ENCODE measurements around the gene NRL. TPM values are rescaled to one million over a fixed set of nuclear protein-coding genes. Genes with fewer than 3 reads are reported as not detected.

The NRL gene
- 1.3 and 2.8 TPM in 2 replicates for total RNA-seq (2014; rRNA removed; shearing (Covaris generic))

GRCh38 chr14:24114532-24115421 is at the start of gene NRL, which contains the start of gene DCAF11:
TSS of gene NRL (minus strand) at chr14:24114949. CDS start at chr14:24082848, 32,101 bp downstream.
TSS of gene DCAF11 (plus strand) at chr14:24114777. CDS start at chr14:24115595, 818 bp downstream.
- DNase-seq (ENCODE audit: low spot score) = peak; percentile 100
- in situ Hi-C loops (cut with HindIII; ENCODE audit: low sequenced_read_pairs) = no loop called here

- in situ Hi-C loops (cut with HindIII; ENCODE audit: low sequenced_read_pairs) = no loop called here
- DNase-seq (ENCODE audit: low spot score) = no peak
Measured at GRCh38 chr14:24162093-24162492, 47.3 kb upstream of the NRL start.

GRCh38 chr14:24160850-24161804 is 46.4 kb upstream of the NRL start, which contains the start of gene IRF9:
TSS of gene IRF9 (plus strand) at chr14:24161265. CDS start at chr14:24162145, 880 bp downstream.
- DNase-seq (ENCODE audit: low spot score) = peak; percentile 90
- in situ Hi-C loops (cut with HindIII; ENCODE audit: low sequenced_read_pairs) = no loop called here

- in situ Hi-C loops (cut with HindIII; ENCODE audit: low sequenced_read_pairs) = no loop called here
- no peak for DNase-seq (ENCODE audit: low spot score)
Measured at GRCh38 chr14:24160499-24160849, 45.7 kb upstream of the NRL start.

GRCh38 chr14:24159777-24160498 is 45.2 kb upstream of the NRL start:
- no peak for DNase-seq (ENCODE audit: low spot score)
- in situ Hi-C loops (cut with HindIII; ENCODE audit: low sequenced_read_pairs) = no loop called here

GRCh38 chr14:24157331-24157730 is 42.6 kb upstream of the NRL start:
- no peak for DNase-seq (ENCODE audit: low spot score)
- in situ Hi-C loops (cut with HindIII; ENCODE audit: low sequenced_read_pairs) = no loop called here

GRCh38 chr14:24156840-24157239 is 42.1 kb upstream of the NRL start:
- no peak for DNase-seq (ENCODE audit: low spot score)
- in situ Hi-C loops (cut with HindIII; ENCODE audit: low sequenced_read_pairs) = no loop called here

GRCh38 chr14:24155100-24155499 is 40.4 kb upstream of the NRL start:
- in situ Hi-C loops (cut with HindIII; ENCODE audit: low sequenced_read_pairs) = no loop called here
- DNase-seq (ENCODE audit: low spot score) = no peak

GRCh38 chr14:24151404-24152080 is 36.8 kb upstream of the NRL start:
- in situ Hi-C loops (cut with HindIII; ENCODE audit: low sequenced_read_pairs) = no loop called here
- DNase-seq (ENCODE audit: low spot score) = no peak

GRCh38 chr14:24150993-24151392 is 36.2 kb upstream of the NRL start:
- no peak for DNase-seq (ENCODE audit: low spot score)
- in situ Hi-C loops (cut with HindIII; ENCODE audit: low sequenced_read_pairs) = no loop called here

GRCh38 chr14:24150567-24150966 is 35.8 kb upstream of the NRL start:
- no peak for DNase-seq (ENCODE audit: low spot score)
- in situ Hi-C loops (cut with HindIII; ENCODE audit: low sequenced_read_pairs) = no loop called here

GRCh38 chr14:24150061-24150460 is 35.3 kb upstream of the NRL start:
- no peak for DNase-seq (ENCODE audit: low spot score)
- in situ Hi-C loops (cut with HindIII; ENCODE audit: low sequenced_read_pairs) = no loop called here

- in situ Hi-C loops (cut with HindIII; ENCODE audit: low sequenced_read_pairs) = no loop called here
- no peak for DNase-seq (ENCODE audit: low spot score)
Measured at GRCh38 chr14:24149302-24149969, 34.7 kb upstream of the NRL start.

- DNase-seq (ENCODE audit: low spot score) = no peak
- in situ Hi-C loops (cut with HindIII; ENCODE audit: low sequenced_read_pairs) = no loop called here
Measured at GRCh38 chr14:24147761-24148428, 33.1 kb upstream of the NRL start.

GRCh38 chr14:24146978-24147760 is 32.4 kb upstream of the NRL start, which contains the start of gene RNF31:
TSS of gene RNF31 (plus strand) at chr14:24147498. CDS start at chr14:24147699, 201 bp downstream.
- DNase-seq (ENCODE audit: low spot score) = peak; percentile 100
- in situ Hi-C loops (cut with HindIII; ENCODE audit: low sequenced_read_pairs) = no loop called here

- DNase-seq (ENCODE audit: low spot score) = peak; percentile 85
- in situ Hi-C loops (cut with HindIII; ENCODE audit: low sequenced_read_pairs) = no loop called here
Measured at GRCh38 chr14:24146453-24146977, 31.8 kb upstream of the NRL start, which contains the start of gene PSME2. TSS of gene PSME2 (minus strand) at chr14:24146610. CDS start at chr14:24146581, 29 bp downstream.

All from G401 (cell line).